ENCODE results near the gene WIPF1.

WIPF1 gene

GRCh38 chr2:174535757-174536703 is 61.6 kb downstream of the WIPF1 start:
- no peak for DNase-seq (ENCODE audit: low spot score)

- DNase-seq (ENCODE audit: low spot score): no peak
Measured at GRCh38 chr2:174535083-174535482, 62.5 kb downstream of the WIPF1 start.

GRCh38 chr2:174529916-174530315 is 67.7 kb downstream of the WIPF1 start:
- no peak for DNase-seq (ENCODE audit: low spot score)

GRCh38 chr2:174527959-174528358 is 69.6 kb downstream of the WIPF1 start:
- DNase-seq (ENCODE audit: low spot score): no peak

GRCh38 chr2:174527101-174527721 is 70.4 kb downstream of the WIPF1 start:
- DNase-seq (ENCODE audit: low spot score): no peak

GRCh38 chr2:174524527-174524926 is 73.1 kb downstream of the WIPF1 start:
- DNase-seq (ENCODE audit: low spot score): no peak

GRCh38 chr2:174522553-174522952 is 75.1 kb downstream of the WIPF1 start:
- no peak for DNase-seq (ENCODE audit: low spot score)

- DNase-seq (ENCODE audit: low spot score): no peak
Measured at GRCh38 chr2:174518395-174518794, 79.2 kb downstream of the WIPF1 start.

GRCh38 chr2:174516501-174517378 is 80.9 kb downstream of the WIPF1 start:
- no peak for DNase-seq (ENCODE audit: low spot score)

- DNase-seq (ENCODE audit: low spot score): no peak
Measured at GRCh38 chr2:174512345-174512744, 85.3 kb downstream of the WIPF1 start.

GRCh38 chr2:174511580-174512260 is 85.9 kb downstream of the WIPF1 start:
- DNase-seq (ENCODE audit: low spot score): no peak

- DNase-seq (ENCODE audit: low spot score): no peak
Measured at GRCh38 chr2:174510583-174511189, 86.9 kb downstream of the WIPF1 start.

All from ecto neural progenitor cell (in vitro differentiated cells).